HepG2 (cell line): ENCODE data around the gene TPM2. TPM values are rescaled to one million over a fixed set of nuclear protein-coding genes. Genes with fewer than 3 reads are reported as not detected.

Source experiments
- ATAC-seq: fragments of 200-7000 bp; cut with Tn5 transposase; 3 replicates; pipeline ENCODE4 v1.9.1; 2020; ENCODE audit warnings: mild to moderate bottlenecking, moderate library complexity
- BruUV-seq: library from RNA; stranded (reverse); fragments of 400-500 nt; replicated peaks from 2 replicates; lab custom pipeline; 2021; lab: Mats Ljungman, UMichigan
- CTCF ChIA-PET: fragments of 300-600 bp; formaldehyde crosslinking; extraction: SDS; loops from one replicate; lab custom pipeline; 2021; ENCODE audit warnings: low total read pairs, inconsistent platforms, low intra/inter-chr PET ratio; lab: Yijun Ruan, JAX
- POLR2A ChIA-PET: fragments of 350-600 bp; sonication (Branson Sonifier 250); formaldehyde crosslinking; loops from one replicate; lab custom pipeline; 2020; ENCODE audit warnings: antibody characterized with exemption, inconsistent platforms; lab: Yijun Ruan, JAX
- DNase-seq: peaks from one replicate; pipeline ENCODE4 v3.0.0-alpha.2; 2015; ENCODE audit warnings: low spot score
- FAIRE-seq: peaks from 3 replicates; lab custom pipeline; 2011; peaks lifted over from hg19 to GRCh38; lab: Jason Lieb, UNC
- H2AFZ ChIP-seq: one replicate; pipeline ENCODE4 v1.6.1; 2011; ENCODE audit warnings: low read length, inconsistent platforms
- H3K27ac ChIP-seq: fragments of 300-600 bp; 3 replicates; pipeline ENCODE4 v1.8.0; 2011; ENCODE audit warnings: mixed run types, mild to moderate bottlenecking, mixed read lengths, low read length, inconsistent platforms; ENCODE audit not compliant: insufficient read depth; ENCODE audit errors: extremely low read length
- H3K27me3 ChIP-seq, 2 experiments: fragments of 200-600 bp in 1 of 2; 2 replicates in 1 of 2; 3 replicates in 1 of 2; pipeline versions ENCODE4 v1.6.0 to v1.8.0; 2011; ENCODE audit warnings: low read length in 2 of 2, mild to moderate bottlenecking in 2 of 2, moderate library complexity in 2 of 2, inconsistent platforms in 1 of 2; ENCODE audit not compliant: insufficient read depth in 2 of 2, control insufficient read depth in 1 of 2
- H3K36me3 ChIP-seq, 2 experiments: fragments of 200-600 bp in 1 of 2; replicated peaks in 1 of 2; 2 replicates in 1 of 2; 3 replicates in 1 of 2; pipeline versions ENCODE4 v1.5.1 to v1.8.0; 2011; ENCODE audit warnings: low read length in 2 of 2, inconsistent platforms in 1 of 2; ENCODE audit not compliant: insufficient read depth in 2 of 2, control insufficient read depth in 1 of 2
- H3K4me1 ChIP-seq: 2 replicates; pipeline ENCODE4 v1.5.1; 2012; ENCODE audit warnings: low read length, inconsistent platforms; ENCODE audit not compliant: insufficient read depth
- H3K4me2 ChIP-seq: 2 replicates; pipeline ENCODE4 v1.6.0; 2011; ENCODE audit warnings: low read depth, low read length, inconsistent platforms
- H3K4me3 ChIP-seq, 3 experiments: fragments of 200-600 bp in 1 of 3; sonication (generic), shearing (Covaris generic) in 1 of 3; replicated peaks in 1 of 3; 2 replicates each; pipeline ENCODE4 v1.5.1; 2011 to 2016; ENCODE audit warnings: low read length in 3 of 3, inconsistent platforms in 2 of 3, low read depth in 2 of 3, mild to moderate bottlenecking in 2 of 3, control low read depth in 1 of 3, mixed read lengths in 1 of 3; ENCODE audit not compliant: insufficient read depth in 1 of 3
- H3K79me2 ChIP-seq: one replicate; pipeline ENCODE4 v1.6.1; 2011; ENCODE audit warnings: low read length, inconsistent platforms; ENCODE audit not compliant: insufficient read depth
- H3K9ac ChIP-seq: 2 replicates; pipeline ENCODE4 v1.6.0; 2011; ENCODE audit warnings: mild to moderate bottlenecking, low read depth, low read length, inconsistent platforms; ENCODE audit not compliant: insufficient read depth
- H3K9me3 ChIP-seq: 2 replicates; pipeline ENCODE4 v1.5.1; 2012; ENCODE audit warnings: mild to moderate bottlenecking, low read length
- H4K20me1 ChIP-seq: 2 replicates; pipeline ENCODE4 v1.6.0; 2011; ENCODE audit warnings: inconsistent platforms, mild to moderate bottlenecking, low read length, moderate library complexity; ENCODE audit not compliant: insufficient read depth
- ADNP ChIP-seq: sonication (generic); formaldehyde crosslinking; IDR thresholded peaks from 2 replicates; pipeline ENCODE4 v1.4.0; 2020; ENCODE audit warnings: missing genetic modification reagents
- GTF3A ChIP-seq: sonication (generic); formaldehyde crosslinking; conservative IDR thresholded peaks from 2 replicates; pipeline ENCODE4 v1.4.0; 2020; ENCODE audit warnings: mild to moderate bottlenecking, missing genetic modification reagents
- MAZ ChIP-seq, 2 experiments: sonication (generic) in 1 of 2; formaldehyde crosslinking in 1 of 2; IDR thresholded peaks; 2 replicates each; pipeline versions ENCODE4 v1.5.0 to v1.6.1; 2012 to 2020; ENCODE audit warnings: low read depth in 2 of 2, mild to moderate bottlenecking in 2 of 2, borderline replicate concordance in 1 of 2, improper control_type of control experiment in 1 of 2, low read length in 1 of 2, missing genetic modification reagents in 1 of 2, moderate library complexity in 1 of 2
- NFYB ChIP-seq: sonication (generic); formaldehyde crosslinking; IDR thresholded peaks from 2 replicates; pipeline ENCODE4 v1.4.0; 2020; ENCODE audit warnings: missing genetic modification reagents
- NR2F1 ChIP-seq, 2 experiments: fragments of 450-650 bp in 1 of 2; formaldehyde crosslinking in 1 of 2; IDR thresholded peaks; 2 replicates each; pipeline versions ENCODE4 v1.5.0 to v1.6.1; 2016 to 2020; ENCODE audit warnings: mild to moderate bottlenecking in 1 of 2, missing compliant biosample characterization in 1 of 2, missing genetic modification reagents in 1 of 2, moderate library complexity in 1 of 2
- RXRB ChIP-seq: IDR thresholded peaks from 2 replicates; pipeline ENCODE4 v1.6.1; 2016; ENCODE audit warnings: borderline replicate concordance, missing genetic modification reagents, missing compliant biosample characterization
- WGBS: methylation state at CpG from one replicate; pipeline ENCODE4 v1.1.6; 2017; ENCODE audit warnings: low lambda C conversion rate; 5-methylcytosine and 5-hydroxymethylcytosine counted together
- in situ Hi-C: cut with HindIII; loops from 2 replicates; pipeline ENCODE4 v1.10.0; 2017; ENCODE audit warnings: low pct_unique_long_range_greater_than_20kb; ENCODE audit not compliant: extremely low pct_ligation_motif_present
- intact Hi-C: fragments of 100-400 bp; cut with micrococcal nuclease; formaldehyde crosslinking; loops from one replicate; pipeline ENCODE4 v1.10.0; 2022; ENCODE audit not compliant: unreplicated experiment
- polyA plus RNA-seq, 8 experiments: library from polyadenylated mRNA; depleted of rRNA in 3 of 8; stranded (reverse) in 7 of 8; unstranded in 1 of 8; fragments of >200 nt; fragmentation: Illumina TruSeq in 4 of 8; extraction: Trizol in 4 of 8; gene quantifications; 2 replicates each; pipeline versions ENCODE4 v1.2.1 to v1.2.3, GENCODE V29; 2011 to 2016; ENCODE audit warnings: low read depth in 4 of 8, missing spikeins in 1 of 8, mixed read lengths in 1 of 8; ENCODE audit not compliant: insufficient read depth in 1 of 8
- total RNA-seq, 5 experiments: library from RNA; depleted of rRNA; stranded (reverse); fragments of >200 nt; fragmentation: Illumina TruSeq; extraction: Trizol; gene quantifications; 2 replicates each; pipeline ENCODE4 v1.2.3, GENCODE V29; 2016; ENCODE audit warnings: low read depth in 1 of 5
- TF ChIP-seq, protein P1 (sequence below): sonication (generic); formaldehyde crosslinking; IDR thresholded peaks from 2 replicates; pipeline ENCODE4 v1.9.0; 2021; ENCODE audit warnings: missing genetic modification reagents, borderline replicate concordance
- TF ChIP-seq, protein P2 (sequence below): sonication (generic); formaldehyde crosslinking; IDR thresholded peaks from 2 replicates; pipeline ENCODE4 v1.8.1; 2023; ENCODE audit warnings: missing genetic modification reagents, mild to moderate bottlenecking, borderline replicate concordance
- TF ChIP-seq, protein P3 (sequence below): sonication (generic); formaldehyde crosslinking; IDR thresholded peaks from 2 replicates; pipeline ENCODE4 v1.5.0; 2020; ENCODE audit warnings: missing genetic modification reagents
- TF ChIP-seq, protein P4 (sequence below): sonication (generic); formaldehyde crosslinking; conservative IDR thresholded peaks from 2 replicates; pipeline ENCODE4 v1.4.0; 2020; ENCODE audit warnings: missing genetic modification reagents

TPM2 gene
- total and polyA plus RNA-seq, 2 of the 13 experiments (the other 11 are each of a cell fraction or from before 2014, with no cell fraction given) = 3.1 to 10.7 TPM

DNA sequence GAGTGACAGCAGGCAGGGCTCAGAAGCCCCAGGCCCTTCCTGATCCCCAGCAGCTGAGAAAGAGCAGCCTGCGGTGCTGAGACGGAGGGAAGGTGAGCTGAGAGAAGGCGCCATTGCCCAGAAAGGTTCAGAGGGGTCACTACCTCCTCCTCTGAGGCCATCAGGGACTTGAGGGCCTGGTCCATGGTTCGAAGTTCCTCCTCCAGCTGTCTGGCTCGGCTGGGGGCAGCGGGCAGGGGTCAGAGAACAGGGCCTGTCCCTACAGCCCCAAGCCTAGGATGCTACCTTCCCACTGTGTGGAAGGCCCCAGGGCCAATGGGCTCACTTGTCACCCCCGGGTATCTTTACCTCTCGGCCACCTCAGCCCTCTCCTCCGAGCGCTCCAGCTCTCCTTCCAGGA is 4.8 kb downstream of the TPM2 start:
- POLR2A ChIA-PET = no interaction called here
- ATAC-seq = no peak
- H3K36me3 ChIP-seq = no peaks in the 10 kb centered on the region

More for the DNA sequence above, 4.8 kb downstream of the TPM2 start:
- Histone ChIP-seq H3K4me1 (peaks cover 50% of the 10 kb centered on the region), H3K4me2 (no peak overlapping the region), H3K79me2 (no peaks in the 10 kb centered on the region), H3K27ac (no peak overlapping the region), H3K9ac (no peak overlapping the region), H3K9me3 (no peaks in the 10 kb centered on the region), H3K4me3 (no peak overlapping the region), H2AFZ (no peak overlapping the region), H3K27me3 (no peaks in the 10 kb centered on the region), H4K20me1 (no peaks in the 10 kb centered on the region)
- WGBS = 85% methylated on average over 8 of the region's 10 CpGs
- in situ Hi-C loops (no loop called here), intact Hi-C loops (no loop called here)
- FAIRE-seq = no peak
- TF ChIP-seq ADNP (CRISPR knock-in tag) (no peak), NFYB (CRISPR knock-in tag) (no peak), MAZ (IDR thresholded peaks at IDR 0.05; ENCODE audit: borderline replicate concordance, low read depth, low read length) (no peak), MAZ (CRISPR knock-in tag; IDR thresholded peaks at IDR 0.05; ENCODE audit: low read depth) (no peak), RXRB (CRISPR knock-in tag) (no peak), GTF3A (no peak), NR2F1 (CRISPR knock-in tag; IDR thresholded peaks at IDR 0.05) (no peak)
- TF ChIP-seq, protein P1, sequence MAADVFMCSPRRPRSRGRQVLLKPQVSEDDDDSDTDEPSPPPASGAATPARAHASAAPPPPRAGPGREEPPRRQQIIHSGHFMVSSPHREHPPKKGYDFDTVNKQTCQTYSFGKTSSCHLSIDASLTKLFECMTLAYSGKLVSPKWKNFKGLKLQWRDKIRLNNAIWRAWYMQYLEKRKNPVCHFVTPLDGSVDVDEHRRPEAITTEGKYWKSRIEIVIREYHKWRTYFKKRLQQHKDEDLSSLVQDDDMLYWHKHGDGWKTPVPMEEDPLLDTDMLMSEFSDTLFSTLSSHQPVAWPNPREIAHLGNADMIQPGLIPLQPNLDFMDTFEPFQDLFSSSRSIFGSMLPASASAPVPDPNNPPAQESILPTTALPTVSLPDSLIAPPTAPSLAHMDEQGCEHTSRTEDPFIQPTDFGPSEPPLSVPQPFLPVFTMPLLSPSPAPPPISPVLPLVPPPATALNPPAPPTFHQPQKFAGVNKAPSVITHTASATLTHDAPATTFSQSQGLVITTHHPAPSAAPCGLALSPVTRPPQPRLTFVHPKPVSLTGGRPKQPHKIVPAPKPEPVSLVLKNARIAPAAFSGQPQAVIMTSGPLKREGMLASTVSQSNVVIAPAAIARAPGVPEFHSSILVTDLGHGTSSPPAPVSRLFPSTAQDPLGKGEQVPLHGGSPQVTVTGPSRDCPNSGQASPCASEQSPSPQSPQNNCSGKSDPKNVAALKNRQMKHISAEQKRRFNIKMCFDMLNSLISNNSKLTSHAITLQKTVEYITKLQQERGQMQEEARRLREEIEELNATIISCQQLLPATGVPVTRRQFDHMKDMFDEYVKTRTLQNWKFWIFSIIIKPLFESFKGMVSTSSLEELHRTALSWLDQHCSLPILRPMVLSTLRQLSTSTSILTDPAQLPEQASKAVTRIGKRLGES (CRISPR knock-in tag) = no peak
- TF ChIP-seq, protein P2, sequence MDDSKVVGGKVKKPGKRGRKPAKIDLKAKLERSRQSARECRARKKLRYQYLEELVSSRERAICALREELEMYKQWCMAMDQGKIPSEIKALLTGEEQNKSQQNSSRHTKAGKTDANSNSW (CRISPR knock-in tag) = no peak
- TF ChIP-seq, protein P3, sequence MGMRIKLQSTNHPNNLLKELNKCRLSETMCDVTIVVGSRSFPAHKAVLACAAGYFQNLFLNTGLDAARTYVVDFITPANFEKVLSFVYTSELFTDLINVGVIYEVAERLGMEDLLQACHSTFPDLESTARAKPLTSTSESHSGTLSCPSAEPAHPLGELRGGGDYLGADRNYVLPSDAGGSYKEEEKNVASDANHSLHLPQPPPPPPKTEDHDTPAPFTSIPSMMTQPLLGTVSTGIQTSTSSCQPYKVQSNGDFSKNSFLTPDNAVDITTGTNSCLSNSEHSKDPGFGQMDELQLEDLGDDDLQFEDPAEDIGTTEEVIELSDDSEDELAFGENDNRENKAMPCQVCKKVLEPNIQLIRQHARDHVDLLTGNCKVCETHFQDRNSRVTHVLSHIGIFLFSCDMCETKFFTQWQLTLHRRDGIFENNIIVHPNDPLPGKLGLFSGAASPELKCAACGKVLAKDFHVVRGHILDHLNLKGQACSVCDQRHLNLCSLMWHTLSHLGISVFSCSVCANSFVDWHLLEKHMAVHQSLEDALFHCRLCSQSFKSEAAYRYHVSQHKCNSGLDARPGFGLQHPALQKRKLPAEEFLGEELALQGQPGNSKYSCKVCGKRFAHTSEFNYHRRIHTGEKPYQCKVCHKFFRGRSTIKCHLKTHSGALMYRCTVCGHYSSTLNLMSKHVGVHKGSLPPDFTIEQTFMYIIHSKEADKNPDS (CRISPR knock-in tag) = no peak
- TF ChIP-seq, protein P4, sequence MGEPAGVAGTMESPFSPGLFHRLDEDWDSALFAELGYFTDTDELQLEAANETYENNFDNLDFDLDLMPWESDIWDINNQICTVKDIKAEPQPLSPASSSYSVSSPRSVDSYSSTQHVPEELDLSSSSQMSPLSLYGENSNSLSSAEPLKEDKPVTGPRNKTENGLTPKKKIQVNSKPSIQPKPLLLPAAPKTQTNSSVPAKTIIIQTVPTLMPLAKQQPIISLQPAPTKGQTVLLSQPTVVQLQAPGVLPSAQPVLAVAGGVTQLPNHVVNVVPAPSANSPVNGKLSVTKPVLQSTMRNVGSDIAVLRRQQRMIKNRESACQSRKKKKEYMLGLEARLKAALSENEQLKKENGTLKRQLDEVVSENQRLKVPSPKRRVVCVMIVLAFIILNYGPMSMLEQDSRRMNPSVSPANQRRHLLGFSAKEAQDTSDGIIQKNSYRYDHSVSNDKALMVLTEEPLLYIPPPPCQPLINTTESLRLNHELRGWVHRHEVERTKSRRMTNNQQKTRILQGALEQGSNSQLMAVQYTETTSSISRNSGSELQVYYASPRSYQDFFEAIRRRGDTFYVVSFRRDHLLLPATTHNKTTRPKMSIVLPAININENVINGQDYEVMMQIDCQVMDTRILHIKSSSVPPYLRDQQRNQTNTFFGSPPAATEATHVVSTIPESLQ (CRISPR knock-in tag) = no peak
- CTCF ChIA-PET = no interaction called here
- BruUV-seq = no TSS peak
- no peak for DNase-seq
